Measurements from ENCODE around the gene INHBB. TPM values are rescaled to one million over a fixed set of nuclear protein-coding genes. Genes with fewer than 3 reads are reported as not detected.

INHBB gene
- total RNA-seq, result not detected in 2 replicates

DNA sequence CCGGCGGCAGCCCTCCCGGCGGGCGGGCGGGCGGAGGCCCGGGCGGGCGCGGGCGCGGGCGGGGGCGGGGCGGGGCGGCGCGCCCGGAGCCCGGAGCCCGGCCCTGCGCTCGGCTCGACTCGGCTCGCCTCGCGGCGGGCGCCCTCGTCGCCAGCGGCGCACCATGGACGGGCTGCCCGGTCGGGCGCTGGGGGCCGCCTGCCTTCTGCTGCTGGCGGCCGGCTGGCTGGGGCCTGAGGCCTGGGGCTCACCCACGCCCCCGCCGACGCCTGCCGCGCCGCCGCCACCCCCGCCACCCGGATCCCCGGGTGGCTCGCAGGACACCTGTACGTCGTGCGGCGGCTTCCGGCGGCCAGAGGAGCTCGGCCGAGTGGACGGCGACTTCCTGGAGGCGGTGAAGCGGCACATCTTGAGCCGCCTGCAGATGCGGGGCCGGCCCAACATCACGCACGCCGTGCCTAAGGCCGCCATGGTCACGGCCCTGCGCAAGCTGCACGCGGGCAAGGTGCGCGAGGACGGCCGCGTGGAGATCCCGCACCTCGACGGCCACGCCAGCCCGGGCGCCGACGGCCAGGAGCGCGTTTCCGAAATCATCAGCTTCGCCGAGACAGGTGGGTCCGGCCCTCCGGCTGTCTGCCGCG lies at the start of gene INHBB:
INHBB (plus strand) TSS at position 111 of the 641 bp plus-strand sequence; CDS start at position 164, 53 bp downstream.

Other genes starting within 250 kb of the INHBB start
- gene TMEM185B, start 122.7 kb upstream of the INHBB start, total RNA-seq, result 32.1 and 36.6 TPM in 2 replicates
- gene RALB, start 93.3 kb upstream of the INHBB start, total RNA-seq, result 75.2 and 109 TPM in 2 replicates